Psoas muscle (tissue), 8 donors: ENCODE data around the gene CA6. TPM values are rescaled to one million over a fixed set of nuclear protein-coding genes. Genes with fewer than 3 reads are reported as not detected.
"Not testable (repeated sequence)": the region's sequence is repeated elsewhere in the genome, so short reads cannot be mapped to it uniquely, and the experiment has no call there.

Experiments
- ATAC-seq, 4 donors: fragments of 200-7000 bp; cut with Tn5 transposase; one replicate each; pipeline ENCODE4 v1.9.1; 2020; ENCODE audit warnings: moderate library complexity in 3 of 4, mild to moderate bottlenecking in 2 of 4
- DNase-seq, 2 donors: peaks; one replicate each; pipeline ENCODE4 v3.0.0-alpha.2; 2020
- H3K27ac ChIP-seq: fragments of 200-600 bp; one replicate; pipeline ENCODE4 v1.8.0; 2022
- H3K27me3 ChIP-seq, 3 donors: fragments of 200-600 bp in 1 of 3; one replicate each; pipeline versions ENCODE4 v1.6.1 to v1.8.0; 2013 to 2022; ENCODE audit warnings: low read length in 2 of 3, mild to moderate bottlenecking in 2 of 3, moderate library complexity in 1 of 3; ENCODE audit not compliant: insufficient read depth in 3 of 3
- H3K36me3 ChIP-seq, 2 donors: fragments of 200-600 bp in 1 of 2; one replicate each; pipeline versions ENCODE4 v1.6.1 to v1.8.0; 2013 to 2022; ENCODE audit warnings: low read depth in 1 of 2, mild to moderate bottlenecking in 1 of 2, moderate library complexity in 1 of 2; ENCODE audit not compliant: insufficient read depth in 1 of 2
- H3K4me1 ChIP-seq: fragments of 200-600 bp; one replicate; pipeline ENCODE4 v1.8.0; 2022
- H3K4me3 ChIP-seq: fragments of 200-600 bp; one replicate; pipeline ENCODE4 v1.8.0; 2022; ENCODE audit warnings: mild to moderate bottlenecking
- H3K9me3 ChIP-seq: fragments of 200-600 bp; one replicate; pipeline ENCODE4 v1.8.0; 2022
- CTCF ChIP-seq: fragments of 200-600 bp; IDR thresholded peaks from one replicate; pipeline ENCODE4 v1.8.0; 2022; ENCODE audit warnings: antibody characterized with exemption
- whole genome bisulfite sequencing, 3 donors: extraction: QIAGEN DNeasy Blood & Tissue Kit; methylation state at CpG; one replicate each; pipeline versions ENCODE4 v1.1.6 to v1.1.7; 2013; 5-methylcytosine and 5-hydroxymethylcytosine counted together
- intact Hi-C, 2 donors: fragments of 100-400 bp; cut with DNase I; formaldehyde crosslinking; loops; one replicate each; pipeline versions ENCODE4 v1.11.0 to v1.14.2; 2022
- polyA plus RNA-seq, 3 donors: library from polyadenylated mRNA; stranded (reverse); fragments of 200-250 nt; gene quantifications; one replicate each; pipeline ENCODE4 v1.2.3, GENCODE V29; 2013
- total RNA-seq, 4 donors: library from RNA; stranded (reverse); fragmentation: NEBNext Ultra II Directional in 2 of 4; extraction: Animal tissue kit (Norgen Biotek cat#: 25700) in 2 of 4; gene quantifications; one replicate each; pipeline versions ENCODE4 v1.2.1 to v1.2.4, GENCODE V29; 2021 to 2023
- donor health status: healthy with polysubstance abuse.
- donor health status: DM: no; HTN: no; CAD: no; lungs with moderate emphysema.
- donor health status: Bipolar disorder and iron deficiency.
- donor health status: healthy.
- donor health status: DM: yes; HTN: yes; CAD: no.
- donor health status: DM: no; HTN: no; CAD: no.
- donor health status: DM: no; HTN: no; CAD: no.
- donor health status: DM: yes; HTN: yes; CAD: no.

CA6 gene
- total and polyA plus RNA-seq, 7 donors = not detected

DNA sequence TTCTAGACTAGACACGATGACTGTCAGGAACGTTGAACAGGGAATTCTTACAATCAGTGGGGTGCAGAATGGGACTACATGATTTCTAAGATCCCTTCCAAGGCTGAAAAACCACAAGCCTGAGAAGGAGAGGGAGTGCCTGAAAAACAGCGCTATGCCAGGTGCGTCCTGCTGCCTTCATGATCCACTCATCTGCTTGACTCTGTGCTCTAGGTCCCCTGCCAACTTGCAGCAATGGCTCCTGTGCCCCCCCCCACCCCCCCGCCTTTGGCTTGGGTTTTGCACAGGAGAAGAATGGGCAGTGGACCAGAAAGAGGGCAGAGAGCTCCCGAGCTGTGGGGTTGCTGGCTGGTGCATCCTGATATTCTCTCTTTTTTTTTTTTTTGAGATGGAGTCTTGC, 74.6 kb downstream of the CA6 start:
- Histone ChIP-seq H3K4me3 (no peak overlapping the region), H3K36me3 (no peaks in the 10 kb centered on the region), H3K9me3 (no peaks in the 10 kb centered on the region), H3K27me3 (no peaks in the 10 kb centered on the region), H3K27ac (no peak overlapping the region), H3K4me1 (no peaks in the 10 kb centered on the region)
- intact Hi-C loops = no loop called here
- TF ChIP-seq CTCF = no peak
- ATAC-seq = no peak
- DNase-seq = no peak
- 61 to 69% (median 65%) methylated on average over 6 of the region's 6 CpGs for WGBS, 3 donors

GRCh38 chr1:9022026-9022738, 76.5 kb downstream of the CA6 start:
- H3K36me3 ChIP-seq, H3K27ac ChIP-seq, H3K27me3 ChIP-seq, intact Hi-C loops, DNase-seq, H3K9me3 ChIP-seq, H3K4me1 ChIP-seq, H3K4me3 ChIP-seq: not testable (repeated sequence)
- 40 to 58% (median 41%) methylated on average over 11 to 14 of the region's 15 CpGs for WGBS, 3 donors
- ATAC-seq = peak in 3 of 4 donors; percentile 51 to 72 (median 66)

GRCh38 chr1:9022773-9023172, 77.1 kb downstream of the CA6 start:
- intact Hi-C loops = no loop called here
- H3K27ac ChIP-seq = no peak overlapping the region
- no peak for ATAC-seq
- H3K9me3 ChIP-seq = no peaks in the 10 kb centered on the region
- H3K4me3 ChIP-seq = no peak overlapping the region
- TF ChIP-seq CTCF = no peak
- 95 to 98% (median 95%) methylated on average over 10 of the region's 10 CpGs for WGBS, 3 donors
- no peak for DNase-seq
- no peaks in the 10 kb centered on the region for H3K4me1 ChIP-seq
- H3K27me3 ChIP-seq = no peaks in the 10 kb centered on the region
- no peaks in the 10 kb centered on the region for H3K36me3 ChIP-seq

Other genes starting within 250 kb of the CA6 start
- gene RERE, start 128.2 kb upstream of the CA6 start, total RNA-seq = 100 to 1,000 TPM in 2 of 4 donors, 10 to 100 TPM in 2; 56.7 to 308 (median 165) TPM
- gene RERE, start 128.2 kb upstream of the CA6 start, polyA plus RNA-seq = 100 to 1,000 TPM in 1 of 3 donors, 10 to 100 TPM in 2; 38.8 to 130 (median 49.8) TPM
- gene ENO1, start 67.2 kb upstream of the CA6 start, total RNA-seq = 100 to 1,000 TPM; 110 to 364 (median 217) TPM
- gene ENO1, start 67.2 kb upstream of the CA6 start, polyA plus RNA-seq = 100 to 1,000 TPM in 2 of 3 donors, 10 to 100 TPM in 1; 83.8 to 489 (median 190) TPM
- not detected for gene SLC2A7, start 80.6 kb downstream of the CA6 start, total RNA-seq
- not detected for gene SLC2A7, start 80.6 kb downstream of the CA6 start, polyA plus RNA-seq
- 10 to 100 TPM; 12.8 to 97.9 (median 55.5) TPM for gene SLC2A5, start 123.8 kb downstream of the CA6 start, total RNA-seq
- gene SLC2A5, start 123.8 kb downstream of the CA6 start, polyA plus RNA-seq = 10 to 100 TPM; 13.2 to 36.8 (median 31.7) TPM
- 10 to 100 TPM; 13.1 to 49.5 (median 33.4) TPM for gene GPR157, start 183.2 kb downstream of the CA6 start, total RNA-seq
- gene GPR157, start 183.2 kb downstream of the CA6 start, polyA plus RNA-seq = 10 to 100 TPM; 11.6 to 21.6 (median 15.7) TPM